Epithelial cell of prostate (primary cell): ENCODE data around the gene CENPB.
A peak's percentile ranks its signal among the peaks of the same experiment; 100 is the strongest.
"Not testable (repeated sequence)": the region's sequence is repeated elsewhere in the genome, so short reads cannot be mapped to it uniquely, and the experiment has no call there.

Experiments
- DNase-seq: peaks from one replicate; pipeline ENCODE4 v3.0.0-alpha.2; 2011; ENCODE audit warnings: low read depth, low spot score
- H3K27ac ChIP-seq: fragments of 450-650 bp; 2 replicates; pipeline ENCODE4 v1.5.1; 2017; ENCODE audit warnings: mild to moderate bottlenecking

Gene CENPB

GRCh38 chr20:3786665-3787323 lies at the start of gene CENPB:
Gene CENPB (minus strand): TSS chr20:3786740. CDS start chr20:3786483, 257 bp downstream.
- DNase-seq: no peak
- H3K27ac ChIP-seq: peak within 1 kb of the TSS; percentile 43

- DNase-seq: no peak
- no peak overlapping the region for H3K27ac ChIP-seq
Measured at GRCh38 chr20:3836132-3836531, 49.6 kb upstream of the CENPB start.

- not testable (repeated sequence) for DNase-seq, H3K27ac ChIP-seq
Measured at GRCh38 chr20:3829891-3830290, 43.4 kb upstream of the CENPB start.

GRCh38 chr20:3828798-3829197 lies 42.3 kb upstream of the CENPB start:
- no peak for DNase-seq
- H3K27ac ChIP-seq: no peak overlapping the region

- DNase-seq: no peak
Measured at GRCh38 chr20:3826420-3826819, 39.9 kb upstream of the CENPB start.

GRCh38 chr20:3825526-3825925 lies 39.0 kb upstream of the CENPB start:
- DNase-seq: no peak
- H3K27ac ChIP-seq: no peak overlapping the region

More at GRCh38 chr20:3826420-3826819, 39.9 kb upstream of the CENPB start:
- H3K27ac ChIP-seq: no peak overlapping the region

GRCh38 chr20:3823881-3824280 lies 37.3 kb upstream of the CENPB start:
- H3K27ac ChIP-seq: no peak overlapping the region
- no peak for DNase-seq

GRCh38 chr20:3821996-3822395 lies 35.5 kb upstream of the CENPB start:
- DNase-seq: no peak
- no peak overlapping the region for H3K27ac ChIP-seq

- no peak for DNase-seq
- H3K27ac ChIP-seq: peak overlapping the region; percentile 91
Measured at GRCh38 chr20:3820901-3821727, 34.6 kb upstream of the CENPB start.

- peak within 1 kb of the TSS; percentile 91 for H3K27ac ChIP-seq
- DNase-seq: peak; percentile 80
Measured at GRCh38 chr20:3820048-3820900, 33.7 kb upstream of the CENPB start, which contains the start of gene AP5S1. Gene AP5S1 (plus strand): TSS chr20:3820547. CDS start chr20:3822118, 1,571 bp downstream.

- peak overlapping the region; percentile 91 for H3K27ac ChIP-seq
- DNase-seq: no peak
Measured at GRCh38 chr20:3819411-3820047, 33.0 kb upstream of the CENPB start.

GRCh38 chr20:3818155-3819151 lies 31.9 kb upstream of the CENPB start:
- no peak overlapping the region for H3K27ac ChIP-seq
- no peak for DNase-seq

GRCh38 chr20:3815703-3816315 lies 29.3 kb upstream of the CENPB start:
- DNase-seq: no peak

GRCh38 chr20:3814928-3815495 lies 28.5 kb upstream of the CENPB start:
- H3K27ac ChIP-seq: no peak overlapping the region

More at GRCh38 chr20:3815703-3816315, 29.3 kb upstream of the CENPB start:
- H3K27ac ChIP-seq: no peak overlapping the region

GRCh38 chr20:3813848-3814581 lies 27.5 kb upstream of the CENPB start:
- no peak for DNase-seq
- no peak overlapping the region for H3K27ac ChIP-seq

More at GRCh38 chr20:3814928-3815495, 28.5 kb upstream of the CENPB start:
- DNase-seq: no peak

GRCh38 chr20:3812975-3813847 lies 26.7 kb upstream of the CENPB start:
- H3K27ac ChIP-seq: no peak overlapping the region
- DNase-seq: no peak
